Measurements from ENCODE around the gene RRAD.

- TF ChIP-seq CTCF (IDR thresholded peaks at IDR 0.05; ENCODE audit: low read depth, low read length, poor library complexity, severe bottlenecking) (no peak), EZH2phosphoT487 (IDR thresholded peaks at IDR 0.05; ENCODE audit: borderline replicate concordance, low read length) (no peak)
Measured at GRCh38 chr16:66900721-66901441, 24.5 kb downstream of the RRAD start.

All from DOHH2 (cell line).